ENCODE data around the gene JPT2.

DNA sequence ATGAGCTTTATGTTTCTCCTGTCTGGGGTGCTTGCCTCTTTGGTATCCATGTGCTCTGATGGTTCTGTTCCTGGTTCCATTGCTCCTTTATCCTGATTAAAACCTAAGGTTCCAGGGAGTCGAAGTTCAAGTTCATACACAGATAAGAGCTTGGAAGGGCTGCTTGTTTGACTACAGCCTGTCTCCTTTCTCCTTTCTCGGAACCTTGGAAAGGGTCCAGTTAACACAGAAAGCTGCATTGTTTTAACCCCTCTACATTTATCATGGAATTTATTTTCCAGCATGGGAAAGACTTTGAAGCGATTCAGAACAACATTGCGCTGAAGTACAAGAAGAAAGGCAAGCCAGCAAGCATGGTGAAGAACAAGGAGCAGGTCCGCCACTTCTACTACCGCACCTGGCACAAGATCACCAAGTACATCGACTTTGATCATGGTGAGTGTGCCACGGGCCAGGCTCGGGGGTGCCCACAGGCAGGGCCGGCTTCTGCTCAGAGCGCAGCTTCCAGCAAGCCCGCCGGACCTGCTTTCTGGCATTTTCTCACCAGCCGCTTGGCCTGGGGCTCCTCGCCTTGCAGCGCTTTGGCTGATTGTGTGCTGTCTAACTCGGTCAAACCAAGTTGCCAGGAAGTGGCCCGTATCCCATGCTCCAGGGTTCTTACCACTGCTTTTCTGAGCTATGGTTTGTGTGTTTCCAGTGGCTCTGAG, 46.0 kb upstream of the JPT2 start:
- TF ChIP-seq, protein P1, sequence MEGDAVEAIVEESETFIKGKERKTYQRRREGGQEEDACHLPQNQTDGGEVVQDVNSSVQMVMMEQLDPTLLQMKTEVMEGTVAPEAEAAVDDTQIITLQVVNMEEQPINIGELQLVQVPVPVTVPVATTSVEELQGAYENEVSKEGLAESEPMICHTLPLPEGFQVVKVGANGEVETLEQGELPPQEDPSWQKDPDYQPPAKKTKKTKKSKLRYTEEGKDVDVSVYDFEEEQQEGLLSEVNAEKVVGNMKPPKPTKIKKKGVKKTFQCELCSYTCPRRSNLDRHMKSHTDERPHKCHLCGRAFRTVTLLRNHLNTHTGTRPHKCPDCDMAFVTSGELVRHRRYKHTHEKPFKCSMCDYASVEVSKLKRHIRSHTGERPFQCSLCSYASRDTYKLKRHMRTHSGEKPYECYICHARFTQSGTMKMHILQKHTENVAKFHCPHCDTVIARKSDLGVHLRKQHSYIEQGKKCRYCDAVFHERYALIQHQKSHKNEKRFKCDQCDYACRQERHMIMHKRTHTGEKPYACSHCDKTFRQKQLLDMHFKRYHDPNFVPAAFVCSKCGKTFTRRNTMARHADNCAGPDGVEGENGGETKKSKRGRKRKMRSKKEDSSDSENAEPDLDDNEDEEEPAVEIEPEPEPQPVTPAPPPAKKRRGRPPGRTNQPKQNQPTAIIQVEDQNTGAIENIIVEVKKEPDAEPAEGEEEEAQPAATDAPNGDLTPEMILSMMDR (IDR thresholded peaks at IDR 0.05; ENCODE audit: low read depth, low read length, poor library complexity, severe bottlenecking), result no peak
- no peak for TF ChIP-seq EZH2phosphoT487 (IDR thresholded peaks at IDR 0.05; ENCODE audit: borderline replicate concordance, low read length)
